DOHH2 (cell line): Measurements from ENCODE around the gene SLC29A4.
"Not testable (repeated sequence)": the region's sequence is repeated elsewhere in the genome, so short reads cannot be mapped to it uniquely, and the experiment has no call there.

ENCODE experiments used
- H3F3A ChIP-seq: fragments of 200-600 bp; sonication (generic), shearing (Covaris generic); 2 replicates; pipeline ENCODE4 v1.6.0; 2016; ENCODE audit warnings: antibody characterized with exemption, mild to moderate bottlenecking; ENCODE audit not compliant: control insufficient read depth, insufficient read depth
- H3K27ac ChIP-seq: fragments of 200-600 bp; sonication (generic); 2 replicates; pipeline ENCODE4 v1.5.1; 2014; ENCODE audit warnings: low read depth, mild to moderate bottlenecking, low read length, moderate library complexity
- H3K27me3 ChIP-seq: fragments of 200-600 bp; sonication (generic); 2 replicates; pipeline ENCODE4 v1.6.1; 2014; ENCODE audit warnings: mild to moderate bottlenecking, low read length, mixed read lengths; ENCODE audit not compliant: control insufficient read depth
- H3K36me3 ChIP-seq: fragments of 200-600 bp; sonication (generic); 2 replicates; pipeline ENCODE4 v1.6.1; 2014; ENCODE audit warnings: mild to moderate bottlenecking, low read length, moderate library complexity, mixed read lengths; ENCODE audit not compliant: control insufficient read depth
- H3K4me1 ChIP-seq: fragments of 200-600 bp; sonication (generic); 2 replicates; pipeline ENCODE4 v1.6.1; 2014; ENCODE audit warnings: mild to moderate bottlenecking, low read length, mixed read lengths; ENCODE audit not compliant: control insufficient read depth
- H3K4me2 ChIP-seq: fragments of 200-600 bp; sonication (generic); 2 replicates; pipeline ENCODE4 v1.6.0; 2014; ENCODE audit warnings: mild to moderate bottlenecking, low read length, moderate library complexity
- H3K4me3 ChIP-seq: fragments of 200-600 bp; sonication (generic); 2 replicates; pipeline ENCODE4 v1.5.1; 2014; ENCODE audit warnings: mild to moderate bottlenecking, low read length, mixed read lengths
- H3K79me2 ChIP-seq: fragments of 200-600 bp; sonication (generic); 2 replicates; pipeline ENCODE4 v1.6.1; 2014; ENCODE audit warnings: mild to moderate bottlenecking, low read length, mixed read lengths; ENCODE audit not compliant: control insufficient read depth
- H3K9me2 ChIP-seq: fragments of 200-600 bp; sonication (generic); replicated peaks from 2 replicates; pipeline ENCODE4 v1.6.1; 2014; ENCODE audit warnings: mild to moderate bottlenecking, low read length, mixed read lengths; ENCODE audit not compliant: control insufficient read depth
- H3K9me3 ChIP-seq: fragments of 200-600 bp; sonication (generic); 2 replicates; pipeline ENCODE4 v1.6.1; 2014; ENCODE audit warnings: antibody characterized with exemption, low read length, mixed read lengths; ENCODE audit not compliant: control insufficient read depth, insufficient read depth
- H4K20me1 ChIP-seq: fragments of 200-600 bp; sonication (generic); 2 replicates; pipeline ENCODE4 v1.6.0; 2014; ENCODE audit warnings: low read depth, mild to moderate bottlenecking, antibody characterized with exemption, low read length, moderate library complexity; ENCODE audit not compliant: control insufficient read depth, insufficient read depth
- CTCF ChIP-seq: fragments of 200-600 bp; sonication (generic); IDR thresholded peaks from one replicate; pipeline ENCODE4 v1.5.1; 2014; ENCODE audit warnings: antibody characterized with exemption, mild to moderate bottlenecking, low read depth, low read length; ENCODE audit not compliant: poor library complexity, severe bottlenecking
- EZH2phosphoT487 ChIP-seq: fragments of 200-600 bp; sonication (generic); IDR thresholded peaks from 2 replicates; pipeline ENCODE4 v1.6.1; 2017; ENCODE audit warnings: borderline replicate concordance, mild to moderate bottlenecking, antibody characterized with exemption, low read length, moderate library complexity, mixed read lengths

The SLC29A4 gene

GRCh38 chr7:5274441-5274840, 8.3 kb upstream of the SLC29A4 start:
- TF ChIP-seq CTCF (no peak), EZH2phosphoT487 (no peak)
- no peaks in the 10 kb centered on the region for H3K9me3 ChIP-seq
- H3K9me2 ChIP-seq, result no peaks in the 10 kb centered on the region
- no peaks in the 10 kb centered on the region for H3F3A ChIP-seq
- no peak overlapping the region for H3K4me3 ChIP-seq
- no peak overlapping the region for H3K4me2 ChIP-seq
- no peaks in the 10 kb centered on the region for H3K79me2 ChIP-seq
- no peak overlapping the region for H3K27ac ChIP-seq
- H3K36me3 ChIP-seq, result no peaks in the 10 kb centered on the region
- peaks cover 8% of the 10 kb centered on the region; the same call in 1 of the 2 replicates for H3K27me3 ChIP-seq
- H4K20me1 ChIP-seq, result no peaks in the 10 kb centered on the region
- no peaks in the 10 kb centered on the region for H3K4me1 ChIP-seq

- H4K20me1 ChIP-seq, H3K27ac ChIP-seq, H3K4me3 ChIP-seq, H3K36me3 ChIP-seq, H3K9me3 ChIP-seq, H3K79me2 ChIP-seq, H3K4me2 ChIP-seq, H3K27me3 ChIP-seq, H3K4me1 ChIP-seq, H3F3A ChIP-seq, H3K9me2 ChIP-seq: not testable (repeated sequence)
Observed at GRCh38 chr7:5274985-5275431, 7.7 kb upstream of the SLC29A4 start.

DNA sequence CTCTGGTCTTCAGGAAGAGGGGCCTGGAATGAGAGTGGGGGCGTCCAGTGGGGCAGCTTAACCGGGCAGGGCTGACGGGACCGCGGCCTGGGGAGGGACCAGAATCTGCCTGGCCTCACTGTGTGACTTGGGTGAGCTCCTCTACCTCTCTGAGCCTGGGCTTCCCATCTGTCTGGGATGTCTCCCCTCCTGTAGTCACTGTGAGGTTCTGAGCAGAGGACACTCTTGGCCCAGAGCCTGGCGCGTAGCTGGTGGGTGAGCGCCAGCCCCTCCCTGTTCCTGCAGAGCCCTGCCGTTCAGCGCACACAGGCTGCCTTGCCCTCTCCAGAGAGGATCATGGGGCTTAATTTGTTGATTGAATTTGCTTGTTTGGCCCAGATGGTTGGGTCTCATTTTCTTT, 7.2 kb upstream of the SLC29A4 start:
- not testable (repeated sequence) for H3K36me3 ChIP-seq, H3K27ac ChIP-seq, H3K4me2 ChIP-seq, H4K20me1 ChIP-seq, H3K4me3 ChIP-seq, H3K9me2 ChIP-seq, H3F3A ChIP-seq, H3K4me1 ChIP-seq, H3K9me3 ChIP-seq, H3K79me2 ChIP-seq, H3K27me3 ChIP-seq

DNA sequence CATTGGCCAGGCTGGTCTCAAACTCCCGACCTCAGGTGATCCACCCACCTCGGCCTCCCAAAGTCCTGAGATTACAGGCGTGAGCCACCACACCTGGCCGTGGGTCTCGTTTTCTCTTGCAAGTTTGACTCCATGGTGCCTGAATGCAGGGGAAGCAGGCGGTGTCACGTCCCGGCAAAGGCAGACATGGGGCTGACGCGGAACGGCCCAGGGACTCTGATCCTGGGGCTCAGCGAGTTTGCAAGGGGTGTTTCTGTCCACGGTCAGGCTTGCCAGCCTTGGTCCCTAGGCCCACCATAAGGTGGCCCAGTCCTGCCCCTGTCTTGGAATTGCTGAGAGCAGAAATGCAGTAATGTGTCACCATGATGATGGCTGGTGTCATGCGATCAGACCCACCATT, 6.6 kb upstream of the SLC29A4 start:
- H3K4me3 ChIP-seq, H3K9me3 ChIP-seq, H3K27me3 ChIP-seq, H3K79me2 ChIP-seq, H3K36me3 ChIP-seq, H3F3A ChIP-seq, H3K4me2 ChIP-seq, H3K9me2 ChIP-seq, H3K27ac ChIP-seq, H4K20me1 ChIP-seq, H3K4me1 ChIP-seq: not testable (repeated sequence)

GRCh38 chr7:5276611-5277010, 6.1 kb upstream of the SLC29A4 start:
- Histone ChIP-seq H3K36me3 (no peaks in the 10 kb centered on the region), H3K4me3 (no peak overlapping the region), H3K9me3 (no peaks in the 10 kb centered on the region), H3K4me1 (no peaks in the 10 kb centered on the region), H3F3A (no peaks in the 10 kb centered on the region), H3K79me2 (no peaks in the 10 kb centered on the region), H3K9me2 (no peaks in the 10 kb centered on the region), H4K20me1 (no peaks in the 10 kb centered on the region), H3K27me3 (peaks cover 6% of the 10 kb centered on the region; the same call in 1 of the 2 replicates), H3K4me2 (no peak overlapping the region), H3K27ac (no peak overlapping the region)
- no peak for TF ChIP-seq EZH2phosphoT487
- TF ChIP-seq CTCF, result no peak
